Fibroblast of lung (primary cell): ENCODE data around the gene ECI2.

Experiments used
- CTCF ChIP-seq, 2 donors: IDR thresholded peaks in 1 of 2; conservative IDR thresholded peaks in 1 of 2; 1 replicate in 1 of 2; 2 replicates in 1 of 2; pipeline ENCODE4 v1.5.1; 2011 to 2012; ENCODE audit warnings: low read length in 2 of 2, control low read depth in 1 of 2, inconsistent platforms in 1 of 2, low read depth in 1 of 2, mild to moderate bottlenecking in 1 of 2
- EZH2 ChIP-seq: IDR thresholded peaks from 2 replicates; pipeline ENCODE4 v1.5.1; 2012; ENCODE audit warnings: low read length, control low read depth, mild to moderate bottlenecking; ENCODE audit errors: missing control alignments

GRCh38 chr6:4180652-4181255 is 45.4 kb upstream of the ECI2 start:
- TF ChIP-seq CTCF (conservative IDR thresholded peaks at IDR 0.05 in 1 of 2, IDR thresholded peaks at IDR 0.05 in 1 of 2; ENCODE audit: low read depth in 1 of 2, low read length in 2 of 2) (no peak), EZH2 (no peak)
